HCEC 1CT (cell line): Measurements from ENCODE around the gene MOCS1.
"Not testable (repeated sequence)": the region's sequence is repeated elsewhere in the genome, so short reads cannot be mapped to it uniquely, and the experiment has no call there.

Source experiments
- DNase-seq: peaks from one replicate; pipeline ENCODE4 v3.0.0-alpha.2; 2017

MOCS1 gene

DNA sequence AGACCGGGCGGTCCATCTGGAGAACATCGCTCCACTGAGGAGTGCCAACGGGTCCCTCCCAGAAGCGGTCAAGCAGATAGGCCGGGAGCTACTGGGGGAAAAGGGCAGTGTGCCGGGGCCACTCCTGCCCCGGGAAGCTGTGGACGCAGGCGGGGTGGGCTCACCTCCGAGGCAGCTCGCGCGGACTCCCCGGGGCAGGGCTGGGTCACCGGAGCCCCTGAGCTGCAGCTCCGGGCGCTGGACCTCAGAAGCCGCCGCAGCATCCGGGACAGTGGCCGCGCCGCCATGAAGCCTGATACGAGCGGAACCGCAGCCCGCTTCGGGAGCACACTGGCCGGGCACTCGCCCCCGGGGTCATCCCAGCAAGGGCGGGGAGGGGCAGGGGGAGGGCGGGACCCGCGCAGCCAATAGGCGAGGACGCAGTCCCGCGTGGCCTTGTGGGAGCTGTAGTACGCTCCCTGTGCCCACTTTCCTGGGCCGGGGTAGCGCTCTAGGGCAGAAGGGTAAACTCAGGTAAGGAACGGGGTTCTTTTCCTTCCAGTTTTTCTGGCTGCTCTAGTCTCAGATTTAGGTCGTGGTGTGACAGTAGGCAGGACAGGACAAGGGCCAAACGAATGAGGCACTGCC lies at the start of gene MOCS1:
Gene MOCS1, minus strand, starts transcription at position 332 of the 627 bp plus-strand sequence. Its CDS starts 45 bp downstream, at position 287.
- DNase-seq = peak; percentile 62

DNA sequence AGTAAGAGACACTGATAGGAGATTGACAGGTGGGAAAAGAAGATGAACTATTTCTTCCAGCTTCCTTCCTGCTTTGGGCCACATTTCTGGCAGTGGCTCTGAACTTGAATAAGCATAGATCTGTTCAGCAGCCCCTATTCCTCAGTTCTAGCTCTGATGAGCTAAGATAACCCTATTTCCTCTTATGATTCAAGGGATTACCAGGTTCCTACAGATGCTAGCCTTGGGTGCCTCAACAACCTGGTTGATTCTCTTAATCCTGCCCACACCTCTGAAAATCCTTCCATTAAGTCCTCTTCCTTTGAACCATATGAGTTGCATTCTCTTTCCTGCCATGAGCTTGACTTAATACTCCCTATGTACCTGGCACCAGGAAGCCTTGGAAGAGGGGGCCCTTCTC lies 49.8 kb upstream of the MOCS1 start:
- no peak for DNase-seq

DNA sequence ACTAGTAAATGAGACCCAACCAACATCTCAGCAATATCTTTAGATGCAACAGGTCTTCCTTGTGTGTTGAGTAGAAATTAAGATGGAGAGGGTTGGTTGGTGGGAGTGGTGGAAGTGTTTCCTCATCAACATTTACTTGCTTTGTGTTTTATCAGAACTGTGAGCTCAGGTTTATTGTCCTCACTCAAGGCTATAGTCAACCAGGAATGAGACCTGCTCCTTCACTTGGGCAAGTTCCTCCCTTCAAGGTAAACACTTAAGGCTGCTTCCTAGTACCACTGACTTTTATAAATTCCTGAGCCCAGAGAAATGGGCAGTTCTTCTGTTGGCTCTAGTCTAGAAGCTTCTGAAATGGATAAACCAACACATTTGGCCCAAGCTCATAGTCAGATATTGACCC lies 48.9 kb upstream of the MOCS1 start:
- no peak for DNase-seq

- no peak for DNase-seq
Observed at GRCh38 chr6:39982720-39983119, 48.5 kb upstream of the MOCS1 start.

GRCh38 chr6:39980839-39981580 lies 46.7 kb upstream of the MOCS1 start:
- peak; percentile 4 for DNase-seq

GRCh38 chr6:39979461-39980328 lies 45.4 kb upstream of the MOCS1 start:
- DNase-seq = no peak

GRCh38 chr6:39978240-39978639 lies 44.0 kb upstream of the MOCS1 start:
- DNase-seq = no peak

DNA sequence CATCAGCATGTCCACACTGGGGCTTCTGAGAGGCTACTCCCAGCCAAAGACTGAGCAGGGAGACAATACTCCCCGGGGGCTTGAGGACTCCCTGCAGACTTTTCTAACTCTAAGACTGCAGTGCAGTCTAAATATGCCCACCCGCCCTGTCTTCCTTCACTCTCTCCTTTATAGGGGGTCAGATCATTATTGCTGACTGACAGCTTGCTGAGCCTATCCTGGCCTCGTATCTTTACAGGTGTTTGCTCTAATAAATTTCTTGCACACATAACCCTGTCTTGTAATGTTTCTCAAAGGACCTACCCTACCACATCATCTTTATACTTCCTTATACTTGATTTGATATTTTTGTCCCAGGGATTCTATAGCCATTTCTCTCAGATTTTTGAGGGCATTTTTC lies 39.4 kb upstream of the MOCS1 start:
- DNase-seq = no peak

DNA sequence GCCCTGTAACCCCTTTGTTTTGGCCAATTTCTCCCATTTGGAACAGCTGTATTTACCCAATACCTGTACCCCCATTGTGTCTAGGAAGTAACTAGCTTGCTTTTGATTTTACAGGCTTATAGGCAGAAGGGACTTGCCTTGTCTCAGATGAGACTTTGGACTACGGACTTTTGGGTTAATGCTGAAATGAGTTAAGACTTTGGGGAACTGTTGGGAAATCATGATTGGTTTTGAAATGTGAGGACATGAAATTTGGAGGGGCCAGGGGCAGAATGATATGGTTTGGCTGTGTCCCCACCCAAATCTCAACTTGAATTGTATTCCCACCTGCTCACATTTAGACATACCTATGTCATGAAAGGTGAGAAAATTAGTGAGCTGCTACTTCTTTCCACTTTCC lies 38.5 kb upstream of the MOCS1 start:
- DNase-seq = not testable (repeated sequence)

GRCh38 chr6:39971131-39971530 lies 36.9 kb upstream of the MOCS1 start:
- DNase-seq = not testable (repeated sequence)

GRCh38 chr6:39965751-39966150 lies 31.5 kb upstream of the MOCS1 start:
- no peak for DNase-seq

GRCh38 chr6:39964530-39964929 lies 30.3 kb upstream of the MOCS1 start:
- no peak for DNase-seq

DNA sequence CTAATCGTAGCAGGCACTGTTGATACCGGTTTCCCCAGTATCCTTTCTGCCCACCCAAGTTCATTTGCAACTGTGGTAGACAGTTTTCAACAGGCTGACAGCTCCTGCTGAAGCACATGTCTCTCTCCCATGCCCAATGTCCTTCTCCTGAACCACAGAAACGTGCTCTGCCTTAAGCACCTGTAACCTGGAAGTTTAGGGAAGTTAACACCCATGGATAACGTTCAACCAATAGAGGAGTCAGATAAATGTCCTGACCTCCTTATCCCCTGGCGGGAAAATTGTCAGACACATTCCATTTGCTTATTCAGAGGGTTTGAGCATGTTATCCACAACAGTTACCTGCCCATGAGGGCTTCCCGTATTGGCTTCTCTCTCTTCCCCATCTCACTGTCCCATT lies 29.8 kb upstream of the MOCS1 start:
- no peak for DNase-seq

DNA sequence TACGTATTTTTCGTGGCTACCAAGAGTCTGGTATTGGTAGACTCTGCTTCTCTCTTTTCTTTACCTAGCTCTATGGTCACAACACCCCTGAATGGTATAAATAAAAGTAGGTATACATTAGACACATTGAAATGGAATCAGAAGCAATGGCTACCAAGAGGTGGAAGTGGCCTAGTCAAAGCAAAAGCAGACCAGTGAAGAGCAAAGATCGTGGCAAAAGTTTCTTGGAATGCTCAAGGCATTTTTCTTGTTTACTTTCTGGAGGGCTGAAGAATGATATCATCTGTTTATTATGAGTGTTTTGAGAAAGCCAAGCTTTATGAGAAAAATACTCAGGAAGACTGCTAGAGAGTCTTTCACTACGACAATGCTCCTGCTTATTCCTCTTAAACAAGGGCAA lies 28.6 kb upstream of the MOCS1 start:
- peak; percentile 2 for DNase-seq

GRCh38 chr6:39961178-39961577 lies 26.9 kb upstream of the MOCS1 start:
- DNase-seq = no peak

DNA sequence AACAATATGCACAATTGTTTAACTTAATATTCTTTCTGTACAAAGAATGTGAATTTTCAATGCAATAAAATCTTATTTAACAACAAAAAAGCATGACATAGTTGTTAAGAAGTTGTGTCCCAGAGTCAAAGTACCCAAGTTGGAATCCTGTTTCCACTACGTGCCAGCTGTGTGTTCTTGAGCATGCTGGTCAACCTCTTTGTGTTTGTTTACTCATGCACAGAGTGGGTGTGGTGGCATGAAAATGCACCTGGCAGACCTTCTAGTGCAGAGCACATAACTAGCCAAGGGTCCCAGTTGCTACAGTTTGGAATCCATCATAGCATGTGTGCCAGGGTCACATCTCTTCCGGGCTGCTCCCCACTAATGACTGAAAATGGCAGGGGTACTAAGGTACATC lies 24.7 kb upstream of the MOCS1 start:
- no peak for DNase-seq

DNA sequence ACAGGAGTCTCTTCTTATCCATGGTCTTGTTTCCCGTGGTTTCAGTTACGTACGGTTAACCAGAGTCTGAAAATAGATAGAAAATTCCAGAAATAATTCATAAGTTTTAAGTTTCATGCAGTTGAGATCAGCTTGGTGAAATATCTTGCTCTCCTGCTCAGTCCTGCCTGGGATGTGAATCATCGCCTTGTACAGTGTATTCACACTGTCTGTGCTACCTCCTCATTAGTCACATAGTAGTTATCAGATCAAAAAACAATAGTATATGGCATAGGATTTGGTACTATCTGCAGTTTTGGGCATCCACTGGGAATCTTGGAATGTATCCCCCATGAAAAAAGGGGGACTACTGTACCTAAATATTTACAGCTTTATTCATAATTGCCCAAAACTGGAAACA lies 22.7 kb upstream of the MOCS1 start:
- DNase-seq = no peak

DNA sequence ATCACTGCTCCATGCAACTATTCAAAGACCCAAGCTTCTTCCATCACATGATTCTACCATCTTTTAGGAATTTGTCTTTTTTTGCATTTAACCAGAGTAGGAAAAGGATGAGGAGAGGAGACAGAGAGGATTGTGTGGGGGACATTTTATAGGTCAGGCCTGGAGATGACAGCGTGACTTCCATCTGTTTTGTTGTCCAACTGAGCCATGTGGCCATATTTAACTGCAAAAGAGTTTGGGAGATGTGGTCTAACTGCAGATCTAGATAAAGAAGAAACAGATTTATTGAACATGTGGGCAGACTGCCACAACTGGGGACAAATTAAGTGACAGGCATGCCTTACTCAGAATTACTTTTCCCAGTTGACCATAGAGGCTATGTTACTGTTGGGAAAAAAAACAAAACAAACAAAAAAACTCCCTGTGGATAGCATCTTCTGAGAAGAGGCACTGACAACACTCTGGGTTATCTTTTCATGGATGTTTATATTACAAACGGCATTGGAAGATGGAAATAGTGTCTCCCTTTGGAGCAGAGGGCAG lies 18.9 kb upstream of the MOCS1 start:
- DNase-seq = no peak

GRCh38 chr6:39952167-39952566 lies 17.9 kb upstream of the MOCS1 start:
- DNase-seq = no peak

DNA sequence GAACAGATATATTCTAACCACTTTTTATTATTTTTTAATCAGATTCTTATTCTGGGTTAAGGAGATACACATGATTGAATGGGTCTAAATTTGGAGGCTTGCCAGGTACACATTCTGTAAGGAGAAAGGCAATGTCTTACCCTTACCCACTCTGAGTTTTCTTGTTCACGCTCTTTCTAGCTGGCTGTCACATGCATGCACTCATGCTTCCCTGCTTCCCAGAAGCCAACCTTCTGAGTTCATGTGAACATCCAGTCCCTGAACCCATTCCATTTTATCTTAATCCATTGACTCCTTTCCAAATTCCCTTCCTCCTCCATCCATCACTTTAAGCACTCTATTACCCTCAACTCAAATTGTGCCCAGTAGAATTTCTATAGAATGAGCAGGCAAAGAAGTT lies 17.5 kb upstream of the MOCS1 start:
- DNase-seq = no peak

DNA sequence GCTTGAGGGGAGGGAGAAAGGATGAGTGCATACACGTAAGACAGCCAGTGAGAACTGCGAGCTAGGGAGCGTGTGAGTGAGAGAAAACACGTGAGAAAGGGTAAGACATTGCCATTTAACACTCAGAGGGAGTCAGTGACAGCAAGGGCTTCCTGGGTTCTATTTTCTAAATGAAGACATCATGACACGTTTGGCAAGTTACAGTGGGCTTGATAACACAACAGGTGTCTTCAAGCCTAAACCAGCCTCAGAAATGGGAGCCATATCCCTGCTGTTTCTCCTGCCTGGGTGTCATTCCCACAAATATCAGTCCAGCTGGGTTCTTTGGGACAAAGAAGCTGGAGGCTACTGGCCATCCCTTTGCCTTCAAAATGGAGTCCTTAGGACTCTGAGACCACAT lies 16.9 kb upstream of the MOCS1 start:
- no peak for DNase-seq

DNA sequence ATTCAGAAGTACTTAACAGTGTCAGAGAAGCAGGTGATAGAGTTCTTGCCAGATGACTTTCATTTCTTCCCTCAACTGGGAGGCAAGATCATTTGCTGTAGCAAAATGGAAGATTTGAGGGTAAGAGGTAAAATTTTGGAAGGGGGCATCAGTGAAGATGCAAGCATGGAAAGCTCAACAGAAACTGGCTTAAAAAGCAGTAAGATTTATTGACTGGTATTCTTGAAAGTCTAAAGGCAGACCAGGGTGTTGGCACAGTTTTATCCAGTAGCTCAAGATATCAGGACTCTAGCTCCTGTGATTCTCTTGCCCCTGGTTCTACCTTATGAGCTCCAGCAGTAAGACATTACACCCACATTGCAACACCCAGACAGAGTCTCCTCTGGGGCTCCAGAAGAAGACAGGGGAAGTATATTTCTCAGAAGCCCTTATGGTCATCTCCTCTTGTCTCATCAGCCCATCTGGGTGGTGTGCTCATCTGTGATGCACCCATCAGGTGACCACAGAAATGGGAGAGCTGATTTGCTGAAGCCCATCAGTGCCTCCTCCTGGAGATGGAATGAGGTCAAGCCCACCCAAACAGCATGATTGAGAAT lies 16.0 kb upstream of the MOCS1 start:
- DNase-seq = no peak

GRCh38 chr6:39948199-39948791 lies 14.0 kb upstream of the MOCS1 start:
- no peak for DNase-seq
